GM12891 (cell line): ENCODE data around the gene BUD31.
A peak's percentile ranks its signal among the peaks of the same experiment; 100 is the strongest.

Source experiments
- PAX5 ChIP-seq: IDR thresholded peaks from 2 replicates; pipeline ENCODE4 v1.6.1; 2011; ENCODE audit warnings: low read length, moderate library complexity, mild to moderate bottlenecking; ENCODE audit not compliant: insufficient read depth, severe bottlenecking
- POLR2A ChIP-seq: IDR thresholded peaks from 2 replicates; pipeline ENCODE4 v1.6.1; 2011; ENCODE audit warnings: low read depth, low read length, control low read depth
- POLR2AphosphoS5 ChIP-seq: IDR thresholded peaks from 2 replicates; pipeline ENCODE4 v1.6.1; 2011; ENCODE audit warnings: low read depth, low read length, control low read depth
- POU2F2 ChIP-seq: IDR thresholded peaks from 2 replicates; pipeline ENCODE4 v1.6.1; 2011; ENCODE audit warnings: low read depth, mild to moderate bottlenecking, control low read depth, low read length, moderate library complexity
- SPI1 ChIP-seq: IDR thresholded peaks from 2 replicates; pipeline ENCODE4 v1.6.1; 2011; ENCODE audit warnings: low read depth, low read length, control low read depth
- TAF1 ChIP-seq: IDR thresholded peaks from 2 replicates; pipeline ENCODE4 v1.6.1; 2011; ENCODE audit warnings: low read depth, low read length, control low read depth

GRCh38 chr7:99380032-99380822 is 28.5 kb upstream of the BUD31 start:
- TF ChIP-seq POLR2A: peak; percentile 5; the same call in 1 of the 2 replicates
- peak; percentile 47; the same call in 1 of the 2 replicates for TF ChIP-seq TAF1
- TF ChIP-seq POLR2AphosphoS5: peak; percentile 53; the same call in 1 of the 2 replicates
- TF ChIP-seq SPI1: peak; percentile 96
- TF ChIP-seq POU2F2: peak; percentile 23; the same call in 1 of the 2 replicates
- no peak for TF ChIP-seq PAX5
